ENCODE results near the gene G6PD. TPM values are rescaled to one million over a fixed set of nuclear protein-coding genes. Genes with fewer than 3 reads are reported as not detected.

G6PD gene
- total and polyA plus RNA-seq, 2 of the 4 experiments (the other 2 are of a cell fraction) = 77.1 to 213 TPM

DNA sequence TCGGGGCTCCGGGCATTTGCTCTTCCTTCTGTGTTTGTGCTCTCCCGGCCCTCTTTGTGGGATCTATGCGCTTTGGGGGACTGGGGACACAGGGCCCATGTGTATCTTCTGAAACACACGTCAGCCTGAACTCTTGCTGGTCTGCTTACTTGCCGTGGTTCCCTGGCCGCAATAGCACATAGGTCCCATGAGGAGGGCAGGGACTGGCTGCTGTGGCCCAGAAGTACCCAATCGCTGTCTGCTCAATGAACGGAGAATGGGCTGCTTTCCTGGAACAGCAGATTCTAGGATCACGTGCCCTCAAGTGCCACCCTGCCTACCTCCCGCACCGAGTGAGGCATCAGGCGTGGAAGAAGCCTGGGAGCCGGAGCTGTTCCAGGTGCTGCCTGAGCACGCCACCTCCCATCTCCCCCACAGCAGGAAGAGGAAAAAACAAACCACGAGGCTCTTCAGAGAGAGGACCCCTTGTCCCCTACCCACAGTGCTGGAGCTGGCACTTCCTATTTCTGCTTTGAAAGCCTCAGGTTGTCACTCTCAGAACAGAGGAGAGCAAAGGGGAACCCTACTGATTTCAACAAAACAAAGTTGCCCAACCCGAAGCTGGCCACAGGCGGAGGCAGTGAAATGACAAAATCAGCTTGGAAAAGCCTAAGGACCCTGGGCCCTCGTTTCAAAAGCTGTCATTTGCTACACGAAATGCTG, 3.8 kb downstream of the G6PD start:
- dilution Hi-C loops (cut with HindIII; ENCODE audit: low sequenced_read_pairs, unreplicated experiment) = no loop called here
- H3K4ac ChIP-seq (ENCODE audit: low read depth, low read length) = peak overlapping the region; percentile 100
- peak overlapping the region; percentile 97 for H3K27ac ChIP-seq (ENCODE audit: insufficient read depth, low read length)
- H3K9ac ChIP-seq (ENCODE audit: low read depth, low read length) = peak overlapping the region; percentile 52; the same call in 1 of the 2 replicates
- peak overlapping the region; percentile 98 for H2AK5ac ChIP-seq (ENCODE audit: low read depth, low read length)
- H4K8ac ChIP-seq (ENCODE audit: low read depth in 2 of 2, low read length in 2 of 2) = peak overlapping the region; percentile 86 to 98
- no peaks in the 10 kb centered on the region for H3K27me3 ChIP-seq (ENCODE audit: control insufficient read depth, insufficient read depth, low read length)
- H3K4me3 ChIP-seq (ENCODE audit: insufficient read depth, low read depth, low read length) = no peak overlapping the region
- H3K79me1 ChIP-seq (ENCODE audit: low read depth in 1 of 2, low read length in 2 of 2) = peaks cover 8 to 56% of the 10 kb centered on the region in 2 experiments; a peak in 3 of 4 replicates
- H2BK20ac ChIP-seq (ENCODE audit: low read depth, low read length) = peak overlapping the region; percentile 98
- H3K36me3 ChIP-seq (ENCODE audit: control insufficient read depth, insufficient read depth, low read length) = peaks cover 38% of the 10 kb centered on the region
- H4K5ac ChIP-seq (ENCODE audit: low read depth, low read length) = peak overlapping the region; percentile 97
- H4K91ac ChIP-seq (ENCODE audit: insufficient read depth, low read depth, low read length) = peak overlapping the region; percentile 99
- peak overlapping the region; percentile 100; the same call in 1 of the 2 replicates for H3K23ac ChIP-seq (ENCODE audit: low read depth, low read length)
- H4K20me1 ChIP-seq (ENCODE audit: insufficient read depth, low read length) = peaks cover 6% of the 10 kb centered on the region; the same call in 1 of the 2 replicates
- H3K56ac ChIP-seq (ENCODE audit: extremely low read depth, insufficient read depth, low read length) = peak overlapping the region; percentile 89; the same call in 1 of the 2 replicates
- H2BK120ac ChIP-seq (ENCODE audit: low read depth, low read length) = peak overlapping the region; percentile 99
- H3K4me2 ChIP-seq (ENCODE audit: low read depth, low read length) = no peak overlapping the region
- intact Hi-C loops (cut with micrococcal nuclease) = no loop called here
- H2BK15ac ChIP-seq (ENCODE audit: low read depth, low read length) = peak overlapping the region; percentile 93; the same call in 1 of the 3 replicates
- H3K9me3 ChIP-seq (ENCODE audit: control insufficient read depth, insufficient read depth, low read length) = no peaks in the 10 kb centered on the region
- H3K4me1 ChIP-seq (ENCODE audit: control insufficient read depth, insufficient read depth, low read length) = peaks cover 23% of the 10 kb centered on the region
- WGBS, 2 experiments (ENCODE audit: extremely low coverage in 2 of 2, insufficient read length in 1 of 2) = 80% methylated on average over 12 of the region's 20 CpGs; no CpG with 5 or more reads in 1 of the 2 experiments
- peak overlapping the region; percentile 34 for H2AFZ ChIP-seq (replicated peaks; ENCODE audit: low read length, poor library complexity)
- H3K14ac ChIP-seq (replicated peaks; ENCODE audit: low read depth, low read length) = peak overlapping the region; percentile 96
- TF ChIP-seq CHD1 (IDR thresholded peaks at IDR 0.05; ENCODE audit: low read depth, low read length) = no peak
- TF ChIP-seq POLR2A (IDR thresholded peaks at IDR 0.05; ENCODE audit: low read depth, low read length) = no peak
- no peak for TF ChIP-seq NFE2L2 (IDR thresholded peaks at IDR 0.05; ENCODE audit: low read depth, low read length)
- no peak for TF ChIP-seq CEBPB (IDR thresholded peaks at IDR 0.05; ENCODE audit: low read depth, low read length)
- TF ChIP-seq MAFK (IDR thresholded peaks at IDR 0.05; ENCODE audit: low read depth, low read length) = no peak
- TF ChIP-seq RAD21 (IDR thresholded peaks at IDR 0.05; ENCODE audit: low read length) = no peak
- no peak for TF ChIP-seq RFX5 (IDR thresholded peaks at IDR 0.05; ENCODE audit: low read depth, low read length)
- no peak for TF ChIP-seq RCOR1 (IDR thresholded peaks at IDR 0.05; ENCODE audit: insufficient replicate concordance, low read length)
- TF ChIP-seq, protein P1, sequence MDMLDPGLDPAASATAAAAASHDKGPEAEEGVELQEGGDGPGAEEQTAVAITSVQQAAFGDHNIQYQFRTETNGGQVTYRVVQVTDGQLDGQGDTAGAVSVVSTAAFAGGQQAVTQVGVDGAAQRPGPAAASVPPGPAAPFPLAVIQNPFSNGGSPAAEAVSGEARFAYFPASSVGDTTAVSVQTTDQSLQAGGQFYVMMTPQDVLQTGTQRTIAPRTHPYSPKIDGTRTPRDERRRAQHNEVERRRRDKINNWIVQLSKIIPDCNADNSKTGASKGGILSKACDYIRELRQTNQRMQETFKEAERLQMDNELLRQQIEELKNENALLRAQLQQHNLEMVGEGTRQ (IDR thresholded peaks at IDR 0.05; ENCODE audit: low read depth, low read length) = no peak
- TF ChIP-seq, protein P2, sequence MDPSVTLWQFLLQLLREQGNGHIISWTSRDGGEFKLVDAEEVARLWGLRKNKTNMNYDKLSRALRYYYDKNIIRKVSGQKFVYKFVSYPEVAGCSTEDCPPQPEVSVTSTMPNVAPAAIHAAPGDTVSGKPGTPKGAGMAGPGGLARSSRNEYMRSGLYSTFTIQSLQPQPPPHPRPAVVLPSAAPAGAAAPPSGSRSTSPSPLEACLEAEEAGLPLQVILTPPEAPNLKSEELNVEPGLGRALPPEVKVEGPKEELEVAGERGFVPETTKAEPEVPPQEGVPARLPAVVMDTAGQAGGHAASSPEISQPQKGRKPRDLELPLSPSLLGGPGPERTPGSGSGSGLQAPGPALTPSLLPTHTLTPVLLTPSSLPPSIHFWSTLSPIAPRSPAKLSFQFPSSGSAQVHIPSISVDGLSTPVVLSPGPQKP (IDR thresholded peaks at IDR 0.05; ENCODE audit: borderline replicate concordance, low read depth, low read length) = no peak
- no peak for TF ChIP-seq FOS (IDR thresholded peaks at IDR 0.05; ENCODE audit: low read depth, low read length)
- no peak for TF ChIP-seq SMC3 (IDR thresholded peaks at IDR 0.05; ENCODE audit: low read depth, low read length)
- TF ChIP-seq MAZ (IDR thresholded peaks at IDR 0.05; ENCODE audit: borderline replicate concordance, low read depth, low read length) = no peak
- TF ChIP-seq, protein P3, sequence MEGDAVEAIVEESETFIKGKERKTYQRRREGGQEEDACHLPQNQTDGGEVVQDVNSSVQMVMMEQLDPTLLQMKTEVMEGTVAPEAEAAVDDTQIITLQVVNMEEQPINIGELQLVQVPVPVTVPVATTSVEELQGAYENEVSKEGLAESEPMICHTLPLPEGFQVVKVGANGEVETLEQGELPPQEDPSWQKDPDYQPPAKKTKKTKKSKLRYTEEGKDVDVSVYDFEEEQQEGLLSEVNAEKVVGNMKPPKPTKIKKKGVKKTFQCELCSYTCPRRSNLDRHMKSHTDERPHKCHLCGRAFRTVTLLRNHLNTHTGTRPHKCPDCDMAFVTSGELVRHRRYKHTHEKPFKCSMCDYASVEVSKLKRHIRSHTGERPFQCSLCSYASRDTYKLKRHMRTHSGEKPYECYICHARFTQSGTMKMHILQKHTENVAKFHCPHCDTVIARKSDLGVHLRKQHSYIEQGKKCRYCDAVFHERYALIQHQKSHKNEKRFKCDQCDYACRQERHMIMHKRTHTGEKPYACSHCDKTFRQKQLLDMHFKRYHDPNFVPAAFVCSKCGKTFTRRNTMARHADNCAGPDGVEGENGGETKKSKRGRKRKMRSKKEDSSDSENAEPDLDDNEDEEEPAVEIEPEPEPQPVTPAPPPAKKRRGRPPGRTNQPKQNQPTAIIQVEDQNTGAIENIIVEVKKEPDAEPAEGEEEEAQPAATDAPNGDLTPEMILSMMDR (conservative IDR thresholded peaks at IDR 0.05; ENCODE audit: low read depth, low read length) = no peak
- ChIA-PET CTCF (interaction anchor here (0.7 kb wide), 1 partner anchor 134 kb away, joined by 6 read pairs; no protein-coding TSS in a partner anchor), POLR2A (ENCODE audit: unreplicated experiment) (no interaction called here)
- H2AK9ac ChIP-seq (replicated peaks; ENCODE audit: low read depth, low read length, poor library complexity) = peak overlapping the region; percentile 98
- peak overlapping the region; percentile 99 for H2BK5ac ChIP-seq (ENCODE audit: low read depth, low read length, poor library complexity, severe bottlenecking)
- H3K9me1 ChIP-seq (ENCODE audit: insufficient read depth, low read length) = peaks cover 19% of the 10 kb centered on the region
- in situ Hi-C loops (cut with MboI; ENCODE audit: low sequenced_read_pairs) = loop anchor here (25.0 kb wide), 1 partner anchor 1581 kb away; no protein-coding TSS in a partner anchor
- ATAC-seq (ENCODE audit: low read depth) (no peak), DNase-seq (no peak)
- no TSS peak for BruUV-seq (replicated peaks)
- peak overlapping the region; percentile 51; the same call in 1 of the 2 replicates for H3K18ac ChIP-seq (ENCODE audit: low read depth, low read length)
